NOMO-1 treated with dmso at 0.1 percent for 144 hours (cell line): ENCODE results near the gene SCGB1A1.
"Not testable (repeated sequence)": the region's sequence is repeated elsewhere in the genome, so short reads cannot be mapped to it uniquely, and the experiment has no call there.

Experiments
- DNase-seq: peaks from one replicate; lab custom pipeline; 2025; ENCODE audit not compliant: unreplicated experiment; lab: John Stamatoyannopoulos, UW

The SCGB1A1 gene

GRCh38 chr11:62418733-62419132 is at the start of gene SCGB1A1:
Gene SCGB1A1, plus strand, starts transcription at chr11:62419033. Its CDS starts 63 bp downstream, at chr11:62419096.
- DNase-seq, result no peak

- DNase-seq, result no peak
Measured at GRCh38 chr11:62370743-62371440, 47.9 kb upstream of the SCGB1A1 start.

GRCh38 chr11:62372871-62373270 is 46.0 kb upstream of the SCGB1A1 start:
- DNase-seq, result no peak

- DNase-seq, result no peak
Measured at GRCh38 chr11:62373464-62374119, 45.2 kb upstream of the SCGB1A1 start.

- no peak for DNase-seq
Measured at GRCh38 chr11:62374801-62375200, 44.0 kb upstream of the SCGB1A1 start.

GRCh38 chr11:62378459-62379063 is 40.3 kb upstream of the SCGB1A1 start:
- DNase-seq, result not testable (repeated sequence)

- DNase-seq, result not testable (repeated sequence)
Measured at GRCh38 chr11:62379586-62379985, 39.2 kb upstream of the SCGB1A1 start.

GRCh38 chr11:62380821-62381245 is 38.0 kb upstream of the SCGB1A1 start:
- peak; percentile 28 for DNase-seq

- no peak for DNase-seq
Measured at GRCh38 chr11:62383822-62384221, 35.0 kb upstream of the SCGB1A1 start.

- DNase-seq, result not testable (repeated sequence)
Measured at GRCh38 chr11:62386083-62386482, 32.8 kb upstream of the SCGB1A1 start.

GRCh38 chr11:62387381-62387780 is 31.5 kb upstream of the SCGB1A1 start:
- DNase-seq, result no peak

GRCh38 chr11:62388999-62389398 is 29.8 kb upstream of the SCGB1A1 start:
- DNase-seq, result no peak

GRCh38 chr11:62390237-62390636 is 28.6 kb upstream of the SCGB1A1 start:
- DNase-seq, result no peak

- DNase-seq, result no peak
Measured at GRCh38 chr11:62390722-62391121, 28.1 kb upstream of the SCGB1A1 start.

- DNase-seq, result no peak
Measured at GRCh38 chr11:62391642-62392425, 27.0 kb upstream of the SCGB1A1 start.

GRCh38 chr11:62392506-62392905 is 26.3 kb upstream of the SCGB1A1 start:
- DNase-seq, result no peak

GRCh38 chr11:62393061-62393611 is 25.7 kb upstream of the SCGB1A1 start:
- no peak for DNase-seq

GRCh38 chr11:62393735-62394134 is 25.1 kb upstream of the SCGB1A1 start:
- DNase-seq, result no peak

- peak; percentile 38 for DNase-seq
Measured at GRCh38 chr11:62394825-62395538, 23.9 kb upstream of the SCGB1A1 start.

GRCh38 chr11:62395885-62396551 is 22.8 kb upstream of the SCGB1A1 start:
- no peak for DNase-seq
